Colon (tissue), 2 donors: ENCODE results near the gene WDR48.

ENCODE experiments used
- FAIRE-seq: peaks from 2 replicates; lab custom pipeline; 2012; peaks lifted over from hg19 to GRCh38; lab: Jason Lieb, UNC
- donor health status: control.
- donor health status: control.

Gene WDR48

DNA sequence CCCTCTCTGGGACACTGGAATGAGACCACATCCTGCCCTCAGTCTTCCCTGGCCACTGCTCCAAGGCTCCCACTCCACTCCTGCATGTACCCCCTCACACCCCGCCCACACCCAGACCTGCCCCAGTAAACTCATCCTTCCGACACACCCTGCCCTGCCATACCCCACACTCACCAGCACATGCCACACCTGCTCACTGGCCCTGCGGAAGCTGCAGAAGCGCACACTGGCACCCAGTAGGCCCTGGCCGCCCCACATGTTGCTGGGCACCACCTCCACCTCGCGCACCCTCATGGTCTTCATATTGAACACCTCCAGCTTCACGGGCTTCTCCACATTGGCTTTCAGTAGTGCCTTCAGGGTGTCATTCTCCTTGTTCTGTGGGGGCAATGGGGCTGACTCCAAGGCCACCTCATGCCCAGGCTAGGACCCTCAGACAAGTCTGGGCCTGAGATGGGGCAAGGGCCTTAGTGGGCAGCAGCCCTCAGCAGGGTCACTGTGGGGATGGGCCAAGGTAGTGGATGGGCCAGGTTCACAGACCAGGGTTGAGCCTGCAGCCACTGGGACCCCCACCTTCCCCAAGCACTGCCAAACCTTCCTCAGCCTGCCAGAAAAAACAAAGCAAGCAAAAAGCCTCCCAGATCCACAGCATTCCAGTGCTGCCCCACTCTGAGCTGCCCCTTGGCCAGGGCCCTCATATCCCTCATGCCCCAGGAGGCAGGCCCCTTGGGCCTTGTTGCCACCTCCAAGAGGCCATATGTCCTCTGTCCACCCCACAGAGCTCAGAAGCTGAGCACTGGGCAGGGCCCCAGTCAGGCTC is 50.9 kb downstream of the WDR48 start:
- FAIRE-seq: no peak

DNA sequence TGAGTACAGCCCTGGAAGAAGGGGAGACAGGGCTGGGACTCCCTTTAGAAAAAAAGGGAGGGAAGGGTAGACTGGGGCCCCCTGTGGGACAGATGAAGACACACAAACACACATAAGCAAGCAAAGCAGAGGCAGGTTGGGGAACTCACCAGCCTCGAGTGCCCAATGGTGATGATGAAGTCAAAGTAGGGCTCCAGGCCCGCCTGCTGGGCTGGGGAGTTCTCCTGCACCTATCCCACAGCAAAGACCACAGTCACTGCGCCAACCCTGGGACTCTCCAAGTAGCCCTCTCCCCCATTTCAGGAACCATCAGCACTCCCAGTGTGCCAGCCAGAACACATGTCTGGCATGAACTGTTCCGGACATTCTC is 51.5 kb downstream of the WDR48 start:
- FAIRE-seq: no peak

DNA sequence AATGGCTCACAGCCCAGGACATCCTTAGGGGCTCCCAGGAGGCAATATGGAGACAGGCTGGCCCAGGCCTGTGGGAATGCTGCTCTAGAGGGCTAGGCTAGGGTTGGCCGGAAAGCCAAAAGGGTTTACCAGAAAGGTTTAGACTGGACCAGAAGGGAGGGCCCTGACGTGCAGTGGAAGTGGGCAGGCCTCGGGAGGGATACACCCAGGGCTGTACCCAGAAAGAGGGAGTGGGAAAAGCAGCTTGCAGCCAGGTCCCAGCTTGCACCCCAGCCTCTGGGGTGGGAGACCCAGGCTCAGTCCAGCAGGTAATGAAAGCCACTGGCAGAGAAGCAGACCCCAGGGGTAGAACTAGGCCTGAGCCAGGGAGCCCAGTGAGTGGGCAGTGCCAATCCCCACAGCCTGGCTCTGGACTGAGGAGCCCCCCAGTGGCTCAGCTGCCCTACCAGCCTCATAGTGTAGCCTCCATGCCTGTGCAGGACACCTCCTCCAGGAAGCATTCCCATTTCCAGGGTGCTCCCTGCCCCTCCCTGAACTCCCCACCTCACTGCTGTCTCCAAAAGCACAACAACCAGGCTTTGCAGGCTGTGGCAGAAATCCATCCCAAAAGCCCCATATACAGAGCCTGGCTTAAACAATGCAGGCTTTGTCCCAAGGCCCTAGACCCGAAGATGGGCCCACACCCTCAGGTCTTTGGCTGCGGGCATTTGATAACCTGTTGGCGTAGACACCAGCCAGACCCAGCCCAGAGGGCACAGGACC is 52.2 kb downstream of the WDR48 start:
- FAIRE-seq: no peak

DNA sequence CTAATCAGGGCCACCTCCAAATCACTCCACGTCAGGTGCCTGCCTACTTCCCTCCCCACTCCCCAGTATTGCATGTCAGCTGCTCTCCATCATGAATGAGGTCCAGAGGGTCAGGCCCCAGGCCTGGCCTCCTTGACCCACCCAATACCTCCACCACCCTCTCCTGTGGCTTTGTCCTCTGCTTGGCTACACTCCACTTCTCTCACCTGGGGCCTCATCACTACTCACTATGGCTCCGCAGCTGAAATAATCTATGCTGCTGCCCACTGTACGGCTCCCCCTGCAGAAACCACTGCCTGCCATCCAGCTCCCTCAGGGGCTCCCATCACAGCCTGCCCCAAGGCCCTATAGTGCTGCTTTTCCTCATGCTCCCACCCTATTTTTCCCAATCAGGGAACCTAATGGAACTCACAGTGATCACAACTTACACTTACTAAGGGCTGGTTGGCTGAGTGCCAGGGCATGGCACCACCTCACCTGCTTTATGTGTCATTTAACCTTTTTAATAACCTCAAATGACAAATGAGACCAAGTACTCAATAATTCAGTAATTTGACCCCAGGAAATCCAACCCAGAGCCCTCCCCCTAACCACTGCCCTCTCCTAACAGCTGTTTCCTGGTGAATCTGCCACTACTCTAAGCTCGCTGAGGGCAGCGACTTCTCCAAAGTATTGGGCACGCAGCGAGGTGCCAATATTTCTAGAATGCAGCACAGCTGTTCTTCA is 53.3 kb downstream of the WDR48 start:
- FAIRE-seq: no peak

DNA sequence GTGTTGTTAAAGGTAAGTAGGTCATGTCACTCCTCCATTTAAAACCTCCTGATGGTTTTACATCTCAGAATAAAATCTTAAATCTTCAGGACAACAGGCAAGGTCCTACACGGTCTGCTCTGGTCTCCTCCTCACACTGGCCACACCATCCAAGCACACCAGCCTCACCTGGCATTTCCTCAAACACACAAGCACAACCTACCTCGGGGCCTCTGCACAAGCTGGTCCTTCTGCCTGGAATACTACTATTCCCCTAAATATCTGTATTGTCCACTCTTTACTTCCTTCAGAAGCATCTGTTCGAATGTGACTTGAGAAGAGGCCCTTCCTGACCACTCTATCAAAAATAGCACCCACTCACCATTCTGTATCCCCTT is 53.9 kb downstream of the WDR48 start:
- no peak for FAIRE-seq

GRCh38 chr3:39106281-39106811 is 54.5 kb downstream of the WDR48 start:
- FAIRE-seq: no peak

DNA sequence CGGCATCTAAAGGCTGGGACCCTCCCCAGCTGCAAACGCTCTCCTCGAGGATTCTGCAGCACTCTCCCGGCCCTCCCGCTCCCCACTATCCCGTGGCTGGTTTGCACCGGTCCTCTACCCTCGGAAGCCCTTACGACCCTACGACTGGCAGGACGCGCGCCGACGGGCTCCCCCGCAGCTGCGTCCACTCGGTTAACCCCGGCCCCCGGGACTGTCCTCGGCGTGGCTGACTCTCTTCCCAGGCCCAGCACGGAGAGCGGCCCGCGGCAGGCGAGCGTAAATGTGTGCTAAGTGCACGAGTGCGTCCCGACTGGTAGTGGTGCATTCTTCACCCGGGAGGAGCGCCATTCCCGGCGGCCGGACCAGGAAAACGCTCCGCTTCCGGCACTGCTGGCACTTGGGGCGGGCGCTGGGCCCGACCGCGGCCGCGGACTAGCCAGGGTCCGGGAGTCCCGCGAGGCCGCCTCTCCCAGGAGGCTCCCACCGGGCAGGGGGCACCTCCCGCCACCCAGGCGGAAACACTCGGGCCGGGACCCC is 55.1 kb downstream of the WDR48 start:
- FAIRE-seq: no peak

DNA sequence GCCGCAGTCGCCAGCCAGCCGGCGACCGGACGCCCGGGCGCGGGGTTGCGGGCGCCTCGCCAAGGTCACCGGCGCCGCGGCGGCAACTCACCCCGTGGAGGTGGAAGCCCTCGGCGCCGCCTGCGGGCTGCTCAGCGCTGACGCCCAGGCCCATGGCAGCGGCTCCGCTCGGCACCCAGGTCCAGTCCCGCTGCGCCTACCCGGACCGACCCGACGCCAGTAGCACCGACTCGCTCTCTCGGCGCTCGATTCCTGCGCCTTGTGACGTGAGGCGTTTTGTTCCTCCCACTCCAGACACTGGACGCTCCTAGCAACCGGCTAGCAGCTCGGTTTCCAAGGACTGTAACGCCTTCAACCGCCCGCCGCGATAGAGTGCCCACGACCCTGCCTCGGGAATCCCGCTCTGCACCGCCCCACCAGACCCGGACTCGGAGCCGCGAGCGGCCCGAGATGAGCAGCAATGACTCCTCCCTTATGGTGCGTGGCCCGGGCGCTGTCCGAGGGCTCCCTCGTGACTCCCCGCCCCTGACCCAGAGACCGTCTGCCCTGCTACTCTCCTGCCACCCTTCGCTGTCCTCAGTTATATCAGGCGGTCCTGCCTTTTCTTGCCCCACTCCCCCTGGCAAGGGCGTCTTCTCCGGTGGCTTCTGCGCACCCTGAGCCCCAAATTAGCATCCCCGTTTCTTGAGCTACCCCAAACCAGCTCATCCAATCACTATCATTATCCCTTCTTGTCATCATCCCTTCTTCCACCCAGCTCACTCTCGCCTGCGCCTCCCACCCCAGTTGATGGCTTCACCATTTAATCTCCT is 55.8 kb downstream of the WDR48 start, which contains the start of the genes GORASP1 and TTC21A:
TSS of gene GORASP1 (minus strand) at position 240 of the 812 bp plus-strand sequence. CDS start at position 154, 86 bp downstream.
TSS of gene TTC21A (plus strand) at position 293 of the 812 bp plus-strand sequence. CDS start at position 451, 158 bp downstream.
- no peak for FAIRE-seq

DNA sequence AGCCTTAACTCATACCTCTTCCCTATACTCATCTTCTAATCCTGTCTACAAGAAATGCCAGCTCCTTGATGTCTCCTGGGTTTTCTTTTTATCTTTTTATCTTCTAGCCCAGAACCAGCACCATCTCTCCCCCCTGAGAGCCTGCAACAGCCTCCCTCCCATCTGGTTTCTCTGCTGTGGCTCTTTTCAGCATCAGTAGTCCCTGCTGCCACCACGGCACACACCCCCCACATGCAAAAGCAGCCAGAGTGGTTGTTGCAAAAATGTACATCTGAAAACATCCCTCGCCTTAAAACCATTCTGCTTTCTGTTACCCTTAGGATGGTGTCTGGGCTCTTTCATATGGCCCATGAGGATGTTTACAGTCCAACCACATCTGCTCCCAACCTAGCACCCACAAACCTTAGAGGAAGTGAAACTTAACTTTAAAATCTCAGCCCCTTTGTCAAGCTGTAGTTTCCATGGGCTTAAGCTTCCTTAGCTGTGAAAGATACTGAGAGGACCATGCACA is 56.4 kb downstream of the WDR48 start:
- FAIRE-seq: no peak

GRCh38 chr3:39109086-39109485 is 57.3 kb downstream of the WDR48 start:
- FAIRE-seq: no peak

GRCh38 chr3:39110041-39110639 is 58.3 kb downstream of the WDR48 start:
- no peak for FAIRE-seq

DNA sequence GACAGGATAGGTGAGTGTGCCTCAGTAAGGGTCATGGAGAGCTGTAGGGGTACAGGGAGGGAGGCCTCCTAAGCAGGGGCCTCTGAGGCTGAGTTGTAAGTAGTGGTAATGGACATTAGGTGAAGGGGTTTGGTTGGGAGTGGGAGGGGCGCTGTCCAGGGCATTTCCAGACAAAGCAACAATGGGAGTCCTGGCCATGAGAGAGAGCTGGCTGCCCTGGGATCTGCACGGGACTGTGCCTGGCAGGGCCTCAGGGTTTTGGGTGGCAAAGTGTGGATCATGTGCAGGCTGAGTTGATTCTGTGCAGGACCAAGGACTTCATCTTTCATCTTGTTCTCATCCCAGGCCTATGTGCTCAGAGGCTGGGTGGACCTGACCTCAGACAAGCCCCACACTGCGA is 60.3 kb downstream of the WDR48 start:
- no peak for FAIRE-seq

GRCh38 chr3:39112535-39112934 is 60.7 kb downstream of the WDR48 start:
- FAIRE-seq: no peak

DNA sequence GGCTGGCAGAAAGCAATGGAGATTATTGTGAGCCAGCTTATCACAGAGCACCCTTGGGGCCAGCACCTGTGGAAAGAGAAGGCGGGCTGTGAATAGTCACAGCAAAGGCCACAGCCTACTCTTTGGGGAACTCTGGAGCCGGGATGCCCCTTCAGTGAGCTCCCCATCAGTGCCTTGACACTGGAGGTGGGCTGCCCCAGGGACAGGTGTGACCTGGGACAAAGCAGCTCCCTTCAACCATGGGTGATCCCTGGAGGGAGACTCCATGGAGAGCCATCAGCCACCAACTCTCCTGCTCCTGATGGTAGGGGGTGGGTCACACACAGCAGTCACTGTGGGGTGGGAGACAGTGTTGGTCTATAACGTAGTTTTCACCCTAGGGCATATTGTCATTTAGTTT is 61.5 kb downstream of the WDR48 start:
- FAIRE-seq: no peak

- FAIRE-seq: no peak
These were observed 62.6 kb downstream of the WDR48 start for GRCh38 chr3:39114456-39114855.

GRCh38 chr3:39115870-39116269 is 64.1 kb downstream of the WDR48 start:
- no peak for FAIRE-seq

GRCh38 chr3:39118079-39118478 is 66.3 kb downstream of the WDR48 start:
- no peak for FAIRE-seq

DNA sequence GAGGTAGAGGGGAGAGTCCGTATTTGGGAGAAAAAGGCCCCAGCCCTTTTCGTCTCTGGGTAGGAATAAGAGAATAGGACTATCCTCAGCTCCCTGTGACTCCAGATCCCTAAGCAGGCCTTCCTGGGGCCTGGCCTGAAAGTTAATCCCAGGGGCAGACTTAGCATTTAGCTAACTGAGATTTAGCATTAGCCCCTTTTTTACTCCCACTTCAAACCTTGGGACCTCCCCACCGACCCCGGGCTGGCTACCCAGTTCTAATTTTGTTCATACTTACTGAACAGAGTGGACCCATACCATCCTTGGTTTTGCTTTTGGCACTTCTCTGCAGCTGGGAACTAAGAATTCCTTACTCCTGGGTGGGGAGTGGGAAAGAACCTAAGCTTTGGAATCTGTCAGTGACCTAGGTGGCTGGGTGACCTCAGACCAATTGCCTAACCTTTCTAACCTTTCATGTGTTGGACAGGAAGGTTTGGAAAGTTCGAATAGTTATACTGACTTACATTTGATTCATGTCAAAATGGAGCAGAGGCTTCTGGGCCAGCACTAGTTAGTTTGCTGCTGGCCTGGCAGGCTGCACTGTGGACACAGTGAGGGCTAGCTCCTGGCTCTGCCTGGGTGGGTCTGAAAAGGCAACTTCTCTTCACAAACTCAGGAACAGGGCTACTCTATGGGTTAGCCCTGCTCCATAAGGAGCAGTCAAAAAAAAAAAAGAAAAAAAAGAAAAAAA is 67.3 kb downstream of the WDR48 start:
- no peak for FAIRE-seq

- no peak for FAIRE-seq
These were observed 69.8 kb downstream of the WDR48 start for GRCh38 chr3:39121621-39122020.

GRCh38 chr3:39122813-39123212 is 71.0 kb downstream of the WDR48 start:
- FAIRE-seq: no peak
